D721Med (cell line): Measurements from ENCODE around the gene CHST14.
A peak's percentile ranks its signal among the peaks of the same experiment; 100 is the strongest.
"Not testable (repeated sequence)": the region's sequence is repeated elsewhere in the genome, so short reads cannot be mapped to it uniquely, and the experiment has no call there.

Experiments used
- DNase-seq: peaks from one replicate; pipeline ENCODE4 v3.0.0; 2011; ENCODE audit warnings: low spot score; ENCODE audit not compliant: insufficient read length
- FAIRE-seq: peaks from 2 replicates; lab custom pipeline; 2011; peaks lifted over from hg19 to GRCh38; lab: Jason Lieb, UNC
- CTCF ChIP-seq: IDR thresholded peaks from 2 replicates; pipeline ENCODE4 v1.5.1; 2012; ENCODE audit warnings: mild to moderate bottlenecking, control low read depth; ENCODE audit not compliant: insufficient read depth; ENCODE audit errors: missing control alignments

Gene CHST14

GRCh38 chr15:40449275-40449674, 21.5 kb upstream of the CHST14 start:
- no peak for DNase-seq
- FAIRE-seq = no peak
- TF ChIP-seq CTCF = no peak

- FAIRE-seq = no peak
Observed at GRCh38 chr15:40450047-40450446, 20.7 kb upstream of the CHST14 start.

GRCh38 chr15:40451527-40452158, 19.1 kb upstream of the CHST14 start:
- no peak for TF ChIP-seq CTCF
- no peak for DNase-seq
- no peak for FAIRE-seq

More at GRCh38 chr15:40450047-40450446, 20.7 kb upstream of the CHST14 start:
- no peak for TF ChIP-seq CTCF
- DNase-seq = no peak

GRCh38 chr15:40452296-40453090, 18.3 kb upstream of the CHST14 start:
- no peak for TF ChIP-seq CTCF
- DNase-seq (no peak), FAIRE-seq (no peak)

- not testable (repeated sequence) for FAIRE-seq, DNase-seq
Observed at GRCh38 chr15:40453941-40454340, 16.8 kb upstream of the CHST14 start.

GRCh38 chr15:40454904-40455391, 15.8 kb upstream of the CHST14 start:
- FAIRE-seq (no peak), DNase-seq (no peak)
- no peak for TF ChIP-seq CTCF

GRCh38 chr15:40456299-40456712, 14.5 kb upstream of the CHST14 start:
- DNase-seq (peak; percentile 62), FAIRE-seq (no peak)
- no peak for TF ChIP-seq CTCF
